Lower lobe of right lung (tissue), 2 donors: ENCODE measurements around the gene PCSK6. TPM values are rescaled to one million over a fixed set of nuclear protein-coding genes. Genes with fewer than 3 reads are reported as not detected.

Source experiments
- ATAC-seq, 2 donors: fragments of 200-7000 bp; cut with Tn5 transposase; one replicate each; pipeline ENCODE4 v1.9.1; 2020 to 2022; ENCODE audit warnings: mild to moderate bottlenecking in 2 of 2, moderate library complexity in 2 of 2
- DNase-seq: peaks from one replicate; pipeline ENCODE4 v3.0.0-alpha.2; 2020
- H3K27ac ChIP-seq: fragments of 200-600 bp; one replicate; pipeline ENCODE4 v1.8.0; 2022
- H3K27me3 ChIP-seq: fragments of 200-600 bp; one replicate; pipeline ENCODE4 v1.8.0; 2022; ENCODE audit warnings: low read depth
- H3K36me3 ChIP-seq: fragments of 200-600 bp; one replicate; pipeline ENCODE4 v1.8.0; 2022; ENCODE audit warnings: mild to moderate bottlenecking
- H3K4me1 ChIP-seq: fragments of 200-600 bp; one replicate; pipeline ENCODE4 v1.8.0; 2022
- H3K4me3 ChIP-seq: fragments of 200-600 bp; one replicate; pipeline ENCODE4 v1.8.0; 2022; ENCODE audit warnings: mild to moderate bottlenecking
- H3K9me3 ChIP-seq: fragments of 200-600 bp; one replicate; pipeline ENCODE4 v1.8.0; 2022
- CTCF ChIP-seq: fragments of 200-600 bp; IDR thresholded peaks from one replicate; pipeline ENCODE4 v1.8.0; 2022; ENCODE audit warnings: antibody characterized with exemption, mild to moderate bottlenecking
- intact Hi-C: fragments of 100-400 bp; cut with DNase I; formaldehyde crosslinking; loops from one replicate; pipeline ENCODE4 v1.11.0; 2022
- total RNA-seq: library from RNA; stranded (reverse); fragmentation: NEBNext Ultra II Directional; extraction: Animal tissue kit (Norgen Biotek cat#: 25700); gene quantifications from one replicate; pipeline ENCODE4 v1.2.1, GENCODE V29; 2021
- donor health status: DM: no; HTN: yes; CAD: no; lungs with severe emphysema.

The PCSK6 gene
- total RNA-seq, 1 donor from 2014 or later, result 12.3 TPM

GRCh38 chr15:101500865-101501551, 11.5 kb upstream of the PCSK6 start:
- Histone ChIP-seq H3K27ac (no peak overlapping the region), H3K9me3 (no peaks in the 10 kb centered on the region), H3K36me3 (no peaks in the 10 kb centered on the region), H3K4me3 (no peak overlapping the region), H3K27me3 (peaks cover 17% of the 10 kb centered on the region), H3K4me1 (peaks cover 16% of the 10 kb centered on the region)
- DNase-seq (no peak), ATAC-seq (peak in 1 of 2 donors; percentile 5)
- TF ChIP-seq CTCF, result no peak
- intact Hi-C loops, result no loop called here

GRCh38 chr15:101499863-101500713, 10.6 kb upstream of the PCSK6 start:
- DNase-seq (no peak), ATAC-seq (peak in 1 of 2 donors; percentile 19)
- intact Hi-C loops, result no loop called here

GRCh38 chr15:101498717-101499480, 9.4 kb upstream of the PCSK6 start:
- H3K4me3 ChIP-seq, result no peak overlapping the region
- peaks cover 16% of the 10 kb centered on the region for H3K4me1 ChIP-seq
- no peak overlapping the region for H3K27ac ChIP-seq
- no peaks in the 10 kb centered on the region for H3K36me3 ChIP-seq
- peaks cover 22% of the 10 kb centered on the region for H3K27me3 ChIP-seq
- intact Hi-C loops, result no loop called here
- no peaks in the 10 kb centered on the region for H3K9me3 ChIP-seq
- DNase-seq (no peak), ATAC-seq (no peak)
- TF ChIP-seq CTCF, result no peak

More at GRCh38 chr15:101499863-101500713, 10.6 kb upstream of the PCSK6 start:
- Histone ChIP-seq H3K4me3 (no peak overlapping the region), H3K9me3 (no peaks in the 10 kb centered on the region), H3K27me3 (peaks cover 22% of the 10 kb centered on the region), H3K27ac (no peak overlapping the region), H3K4me1 (peaks cover 16% of the 10 kb centered on the region), H3K36me3 (no peaks in the 10 kb centered on the region)
- no peak for TF ChIP-seq CTCF

- Histone ChIP-seq H3K4me3 (no peak overlapping the region), H3K4me1 (peaks cover 16% of the 10 kb centered on the region), H3K36me3 (no peaks in the 10 kb centered on the region), H3K27ac (no peak overlapping the region), H3K27me3 (peaks cover 22% of the 10 kb centered on the region), H3K9me3 (no peaks in the 10 kb centered on the region)
- no peak for DNase-seq
- TF ChIP-seq CTCF, result no peak
- no peak for ATAC-seq
- intact Hi-C loops, result no loop called here
Measured at GRCh38 chr15:101498076-101498716, 8.7 kb upstream of the PCSK6 start.

GRCh38 chr15:101497484-101498034, 8.1 kb upstream of the PCSK6 start:
- Histone ChIP-seq H3K27ac (no peak overlapping the region), H3K9me3 (no peaks in the 10 kb centered on the region), H3K36me3 (no peaks in the 10 kb centered on the region), H3K27me3 (peaks cover 17% of the 10 kb centered on the region), H3K4me3 (no peak overlapping the region), H3K4me1 (peaks cover 16% of the 10 kb centered on the region)
- DNase-seq (no peak), ATAC-seq (no peak)
- TF ChIP-seq CTCF, result no peak
- intact Hi-C loops, result no loop called here
